Common myeloid progenitor, CD34-positive (primary cell): Measurements from ENCODE around the gene RDH11.

Experiments used
- CTCF ChIA-PET: fragments of 350-600 bp; sonication (Branson Sonifier 250); formaldehyde crosslinking; loops from one replicate; lab custom pipeline; 2021; ENCODE audit warnings: antibody characterized with exemption; lab: Charles Lee
- POLR2A ChIA-PET: fragments of 350-600 bp; sonication (Branson Sonifier 250); formaldehyde crosslinking; loops from one replicate; lab custom pipeline; 2021; ENCODE audit warnings: antibody characterized with exemption; lab: Charles Lee
- DNase-seq, 3 donors: peaks; one replicate each; pipeline versions ENCODE4 v3.0.0 to v3.0.0-alpha.2; 2013
- H3K27ac ChIP-seq, 2 experiments: 1 replicate in 1 of 2; 2 replicates in 1 of 2; pipeline ENCODE4 v1.7.0; 2013; ENCODE audit warnings: inconsistent platforms in 2 of 2, low read length in 2 of 2, mild to moderate bottlenecking in 2 of 2, low read depth in 1 of 2, moderate library complexity in 1 of 2; ENCODE audit not compliant: severe bottlenecking in 2 of 2, insufficient read depth in 1 of 2, poor library complexity in 1 of 2
- H3K27me3 ChIP-seq, 5 experiments: replicated peaks in 2 of 5; 1 replicate in 3 of 5; 2 replicates in 2 of 5; pipeline versions ENCODE4 v1.6.1 to v1.7.0; 2013; ENCODE audit warnings: low read length in 4 of 5, mild to moderate bottlenecking in 2 of 5, moderate library complexity in 2 of 5, inconsistent platforms in 1 of 5; ENCODE audit not compliant: insufficient read depth in 5 of 5, control insufficient read depth in 4 of 5
- H3K36me3 ChIP-seq, 4 experiments: 1 replicate in 2 of 4; 2 replicates in 2 of 4; pipeline versions ENCODE4 v1.6.1 to v1.7.0; 2013; ENCODE audit warnings: low read length in 3 of 4, control low read depth in 1 of 4, mild to moderate bottlenecking in 1 of 4; ENCODE audit not compliant: control insufficient read depth in 4 of 4, insufficient read depth in 4 of 4
- H3K4me1 ChIP-seq, 4 experiments: 1 replicate in 3 of 4; 2 replicates in 1 of 4; pipeline versions ENCODE4 v1.6.1 to v1.7.1; 2013; ENCODE audit warnings: low read length in 3 of 4, mild to moderate bottlenecking in 3 of 4, control low read depth in 1 of 4, inconsistent platforms in 1 of 4, moderate library complexity in 1 of 4; ENCODE audit not compliant: control insufficient read depth in 4 of 4, insufficient read depth in 4 of 4; ENCODE audit errors: control extremely low read depth in 1 of 4
- H3K4me3 ChIP-seq, 7 experiments: 1 replicate in 4 of 7; 2 replicates in 3 of 7; pipeline versions ENCODE4 v1.5.1 to v1.7.0; 2013; ENCODE audit warnings: mild to moderate bottlenecking in 7 of 7, low read length in 6 of 7, moderate library complexity in 6 of 7, inconsistent platforms in 2 of 7, low read depth in 2 of 7, control low read depth in 1 of 7; ENCODE audit not compliant: insufficient read depth in 4 of 7, control insufficient read depth in 1 of 7; ENCODE audit errors: extremely low read depth in 1 of 7
- H3K9me3 ChIP-seq, 5 experiments: 1 replicate in 4 of 5; 2 replicates in 1 of 5; pipeline versions ENCODE4 v1.6.1 to v1.7.1; 2013; ENCODE audit warnings: low read length in 4 of 5, mild to moderate bottlenecking in 2 of 5, inconsistent platforms in 1 of 5, low read depth in 1 of 5, moderate library complexity in 1 of 5; ENCODE audit not compliant: control insufficient read depth in 4 of 5, insufficient read depth in 2 of 5; ENCODE audit errors: control extremely low read depth in 1 of 5
- WGBS: methylation state at CpG from one replicate; pipeline ENCODE4 v1.1.5; 2013; ENCODE audit not compliant: insufficient coverage; 5-methylcytosine and 5-hydroxymethylcytosine counted together

Gene RDH11

GRCh38 chr14:67663633-67664032 lies 31.9 kb downstream of the RDH11 start:
- H3K27me3 ChIP-seq = no peaks in the 10 kb centered on the region
- peak overlapping the region in 1 of 2 experiments; percentile 15 for H3K27ac ChIP-seq
- CTCF ChIA-PET = interaction anchor here (0.7 to 16.3 kb wide), 14 partner anchors 9 to 86 kb away, joined by 3 to 192 read pairs (median 4); partner anchors contain the start of genes PIGH and VTI1B
- peaks cover 7 to 24% (median 11%) of the 10 kb centered on the region in 4 experiments for H3K4me1 ChIP-seq
- POLR2A ChIA-PET = no interaction called here
- no peaks in the 10 kb centered on the region for H3K9me3 ChIP-seq
- DNase-seq = peak in 1 of 3 donors; percentile 21
- no peak overlapping the region for H3K4me3 ChIP-seq
- WGBS = no CpG with 5 or more reads among the region's 4 CpGs
- H3K36me3 ChIP-seq = peaks cover 4 to 16% (median 12%) of the 10 kb centered on the region in 4 experiments

- CTCF ChIA-PET = interaction anchor here (1.3 to 4.0 kb wide), 5 partner anchors 9 to 127 kb away, joined by 3 to 14 read pairs (median 7); no protein-coding TSS in a partner anchor
- no peak for DNase-seq
- Histone ChIP-seq H3K27me3 (no peaks in the 10 kb centered on the region), H3K27ac (no peak overlapping the region), H3K4me3 (no peak overlapping the region), H3K4me1 (no peaks in the 10 kb centered on the region), H3K9me3 (no peaks in the 10 kb centered on the region), H3K36me3 (peaks cover 38 to 85% (median 65%) of the 10 kb centered on the region in 4 experiments)
- POLR2A ChIA-PET = no interaction called here
- WGBS = over 99% methylated on average over 6 of the region's 6 CpGs
Observed at GRCh38 chr14:67653651-67654280, 41.8 kb downstream of the RDH11 start.

- POLR2A ChIA-PET = no interaction called here
- no peak for DNase-seq
- Histone ChIP-seq H3K4me3 (no peak overlapping the region), H3K27me3 (no peaks in the 10 kb centered on the region), H3K4me1 (no peaks in the 10 kb centered on the region), H3K9me3 (no peaks in the 10 kb centered on the region), H3K27ac (no peak overlapping the region), H3K36me3 (peaks cover 39 to 92% (median 64%) of the 10 kb centered on the region in 4 experiments)
- no CpG with 5 or more reads among the region's 1 CpG for WGBS
- CTCF ChIA-PET = interaction anchor here (0.8 to 3.4 kb wide), 11 partner anchors 8 to 126 kb away, joined by 3 to 14 read pairs (median 5); no protein-coding TSS in a partner anchor
Observed at GRCh38 chr14:67652189-67652588, 43.4 kb downstream of the RDH11 start.

GRCh38 chr14:67650694-67651093 lies 44.9 kb downstream of the RDH11 start:
- H3K27me3 ChIP-seq = no peaks in the 10 kb centered on the region
- CTCF ChIA-PET = interaction anchor here (1.5 to 1.7 kb wide), 2 partner anchors 11 to 16 kb away, joined by 4 to 5 read pairs; no protein-coding TSS in a partner anchor
- no peak for DNase-seq
- H3K36me3 ChIP-seq = peaks cover 37 to 91% (median 67%) of the 10 kb centered on the region in 4 experiments
- no CpG with 5 or more reads among the region's 2 CpGs for WGBS
- POLR2A ChIA-PET = interaction anchor here (0.6 kb wide), 1 partner anchor 1195 kb away, joined by 3 read pairs; no protein-coding TSS in a partner anchor
- no peak overlapping the region for H3K4me3 ChIP-seq
- H3K9me3 ChIP-seq = no peaks in the 10 kb centered on the region
- H3K27ac ChIP-seq = no peak overlapping the region
- H3K4me1 ChIP-seq = no peaks in the 10 kb centered on the region

GRCh38 chr14:67650151-67650550 lies 45.4 kb downstream of the RDH11 start:
- Histone ChIP-seq H3K36me3 (peaks cover 36 to 92% (median 71%) of the 10 kb centered on the region in 4 experiments), H3K4me1 (no peaks in the 10 kb centered on the region), H3K9me3 (no peaks in the 10 kb centered on the region), H3K27me3 (no peaks in the 10 kb centered on the region), H3K27ac (no peak overlapping the region), H3K4me3 (no peak overlapping the region)
- POLR2A ChIA-PET = interaction anchor here (0.6 kb wide), 1 partner anchor 1196 kb away, joined by 3 read pairs; no protein-coding TSS in a partner anchor
- no CpG with 5 or more reads among the region's 1 CpG for WGBS
- CTCF ChIA-PET = no interaction called here
- DNase-seq = no peak

GRCh38 chr14:67646131-67646530 lies 49.4 kb downstream of the RDH11 start:
- CTCF ChIA-PET = no interaction called here
- Histone ChIP-seq H3K36me3 (peaks cover 19 to 55% (median 44%) of the 10 kb centered on the region in 4 experiments), H3K27me3 (no peaks in the 10 kb centered on the region), H3K9me3 (no peaks in the 10 kb centered on the region), H3K4me1 (no peaks in the 10 kb centered on the region), H3K27ac (no peak overlapping the region), H3K4me3 (no peak overlapping the region)
- no peak for DNase-seq
- 100% methylated on average over 3 of the region's 3 CpGs for WGBS
- POLR2A ChIA-PET = no interaction called here

- Histone ChIP-seq H3K9me3 (no peaks in the 10 kb centered on the region), H3K36me3 (peaks cover 14 to 48% (median 37%) of the 10 kb centered on the region in 4 experiments), H3K4me1 (no peaks in the 10 kb centered on the region), H3K4me3 (no peak overlapping the region), H3K27ac (no peak overlapping the region), H3K27me3 (no peaks in the 10 kb centered on the region)
- ChIA-PET POLR2A (no interaction called here), CTCF (interaction anchor here (0.9 to 1.0 kb wide), 2 partner anchors 9 to 25 kb away, joined by 3 read pairs; no protein-coding TSS in a partner anchor)
- WGBS = 100% methylated on average over 2 of the region's 5 CpGs
- no peak for DNase-seq
Observed at GRCh38 chr14:67645414-67645813, 50.1 kb downstream of the RDH11 start.
